ENCODE measurements around the gene CPT1B. TPM values are rescaled to one million over a fixed set of nuclear protein-coding genes. Genes with fewer than 3 reads are reported as not detected.
A peak's percentile ranks its signal among the peaks of the same experiment; 100 is the strongest.

Gene CPT1B
- polyA plus RNA-seq, 1 experiment: 4.3 TPM

GRCh38 chr22:50529416-50529896 is 48.8 kb downstream of the CPT1B start:
- POLR2A ChIA-PET: interaction anchor here (1.0 kb wide), 1 partner anchor 22 kb away, joined by 4 read pairs; the partner anchor contains the start of genes LMF2 and NCAPH2
- DNase-seq (ENCODE audit: low read depth): no peak
- CTCF ChIA-PET: interaction anchor here (0.6 to 2.0 kb wide), 3 partner anchors 34 to 205 kb away, joined by 3 to 9 read pairs (median 3); partner anchors contain the start of gene SYCE3
- H3K4me3 ChIP-seq (ENCODE audit: low read depth, low read length): peak overlapping the region; percentile 59
- H3K36me3 ChIP-seq (ENCODE audit: control insufficient read depth, insufficient read depth, low read length): no peaks in the 10 kb centered on the region
- no peak for TF ChIP-seq CTCF (IDR thresholded peaks at IDR 0.05; ENCODE audit: insufficient read depth, low read depth, low read length)
- no peaks in the 10 kb centered on the region for H3K27me3 ChIP-seq (ENCODE audit: control insufficient read depth, insufficient read depth, low read length)

DNA sequence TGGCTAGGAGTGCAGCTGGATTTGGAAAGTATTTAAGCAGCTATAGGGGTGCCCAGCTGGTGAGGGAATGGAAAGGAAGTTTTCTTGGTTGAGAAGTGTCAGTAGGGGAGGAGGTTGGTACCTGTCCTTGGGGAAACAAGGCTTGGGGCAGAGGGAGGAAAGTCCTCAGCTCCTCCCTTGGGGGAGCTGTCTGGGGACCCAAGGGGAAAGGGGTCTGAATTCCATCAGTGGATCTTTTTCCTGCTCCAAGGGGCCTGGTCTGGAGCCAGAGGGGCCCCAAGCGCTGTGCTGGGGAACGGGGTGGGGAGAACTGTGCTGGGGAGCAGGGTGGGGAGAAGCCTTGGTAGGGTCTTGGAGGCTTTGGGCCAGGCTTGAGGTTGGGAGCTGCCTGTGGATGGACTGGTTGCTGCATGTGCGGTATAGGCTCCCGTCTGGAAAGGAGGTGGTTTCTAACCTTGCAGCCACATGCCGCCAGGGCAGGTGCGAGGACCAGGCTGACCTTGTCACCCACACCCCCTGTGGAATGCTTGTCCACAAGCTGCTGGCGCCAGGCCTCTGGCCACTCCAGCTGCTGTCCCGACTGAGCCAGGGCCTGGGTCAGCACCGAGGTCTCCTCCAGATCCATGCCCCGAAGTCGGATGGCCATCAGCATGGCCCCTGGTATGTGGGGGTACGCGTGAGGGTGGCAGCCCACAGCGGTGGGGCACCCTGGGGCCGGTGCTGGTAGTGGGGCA is 49.4 kb downstream of the CPT1B start:
- no peak for DNase-seq (ENCODE audit: low read depth)
- Histone ChIP-seq H3K27me3 (ENCODE audit: control insufficient read depth, insufficient read depth, low read length) (no peaks in the 10 kb centered on the region), H3K4me3 (ENCODE audit: low read depth, low read length) (peak overlapping the region; percentile 59), H3K36me3 (ENCODE audit: control insufficient read depth, insufficient read depth, low read length) (peaks cover 2% of the 10 kb centered on the region)
- CTCF ChIA-PET: interaction anchor here (0.6 to 2.0 kb wide), 6 partner anchors 14 to 262 kb away, joined by 3 to 9 read pairs (median 3); partner anchors contain the start of gene SYCE3
- no peak for TF ChIP-seq CTCF (IDR thresholded peaks at IDR 0.05; ENCODE audit: insufficient read depth, low read depth, low read length)
- POLR2A ChIA-PET: no interaction called here

GRCh38 chr22:50527921-50528681 is 50.1 kb downstream of the CPT1B start:
- peaks cover 9% of the 10 kb centered on the region for H3K36me3 ChIP-seq (ENCODE audit: control insufficient read depth, insufficient read depth, low read length)
- no peaks in the 10 kb centered on the region for H3K27me3 ChIP-seq (ENCODE audit: control insufficient read depth, insufficient read depth, low read length)
- no peak for TF ChIP-seq CTCF (IDR thresholded peaks at IDR 0.05; ENCODE audit: insufficient read depth, low read depth, low read length)
- H3K4me3 ChIP-seq (ENCODE audit: low read depth, low read length): no peak overlapping the region
- CTCF ChIA-PET: interaction anchor here (0.6 to 2.0 kb wide), 8 partner anchors 11 to 261 kb away, joined by 3 to 9 read pairs (median 3); partner anchors contain the start of gene SYCE3
- POLR2A ChIA-PET: no interaction called here
- no peak for DNase-seq (ENCODE audit: low read depth)

DNA sequence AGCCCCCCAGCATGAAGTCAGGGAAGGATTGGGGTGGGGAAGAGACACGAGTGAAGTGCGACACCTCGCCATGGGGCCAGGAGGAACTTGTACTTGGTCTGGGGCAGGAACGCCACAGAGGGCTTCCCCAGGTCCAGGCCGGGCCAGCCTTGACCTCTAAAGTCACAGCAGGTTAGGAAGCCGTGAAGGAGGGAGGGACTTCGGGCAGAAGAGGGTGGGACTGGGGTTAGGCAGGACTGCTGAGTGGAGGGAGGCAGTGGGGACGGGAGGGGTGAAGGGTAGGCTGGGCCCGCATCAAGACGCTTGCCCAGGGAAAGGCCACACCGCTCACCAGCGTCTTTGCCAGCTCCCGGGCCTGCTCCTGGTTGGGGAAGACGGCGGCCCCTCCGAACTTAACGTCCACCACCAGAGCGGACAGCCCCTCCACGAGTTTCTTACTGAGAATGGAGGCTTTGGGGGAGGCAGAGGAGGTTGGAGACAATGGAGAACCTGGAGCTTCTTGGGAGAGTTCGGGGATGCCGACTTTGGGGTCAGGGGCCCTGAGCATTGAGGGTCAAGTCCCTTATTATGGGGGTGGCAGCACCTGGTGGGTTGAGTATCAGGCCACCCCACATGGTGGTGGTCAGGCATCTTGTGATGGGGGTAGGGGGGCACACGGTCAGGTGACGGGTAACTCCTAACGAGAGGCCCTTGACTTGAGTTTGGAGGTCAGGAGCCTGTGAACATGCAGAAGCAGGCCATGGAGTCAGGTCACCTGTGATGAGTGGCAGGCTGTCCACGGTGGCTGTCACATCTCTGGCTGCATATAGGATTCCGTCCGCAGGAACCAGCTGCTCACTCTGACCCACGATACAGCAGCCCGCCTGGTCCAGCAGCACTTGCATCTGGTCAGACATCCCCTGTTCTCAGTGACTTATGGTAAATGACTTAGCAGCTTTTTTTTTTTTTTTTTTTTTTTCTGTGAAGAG is 51.1 kb downstream of the CPT1B start:
- Histone ChIP-seq H3K4me3 (ENCODE audit: low read depth, low read length) (peak overlapping the region; percentile 75), H3K36me3 (ENCODE audit: control insufficient read depth, insufficient read depth, low read length) (peaks cover 19% of the 10 kb centered on the region), H3K27me3 (ENCODE audit: control insufficient read depth, insufficient read depth, low read length) (no peaks in the 10 kb centered on the region)
- ChIA-PET POLR2A (interaction anchor here (0.6 kb wide), 2 partner anchors 45 to 242 kb away, joined by 3 read pairs; no protein-coding TSS in a partner anchor), CTCF (interaction anchor here (0.8 to 1.6 kb wide), 6 partner anchors 12 to 48 kb away, joined by 3 to 4 read pairs (median 3); partner anchors contain the start of gene KLHDC7B)
- no peak for TF ChIP-seq CTCF (IDR thresholded peaks at IDR 0.05; ENCODE audit: insufficient read depth, low read depth, low read length)
- no peak for DNase-seq (ENCODE audit: low read depth)

Measured in BJ (cell line).